ENCODE measurements around the gene ARSH. TPM values are rescaled to one million over a fixed set of nuclear protein-coding genes. Genes with fewer than 3 reads are reported as not detected.

ARSH gene
- total RNA-seq, 4 donors from 2014 or later, result 0.39 TPM; not detected in 3

GRCh38 chrX:3076416-3076991 lies 70.2 kb downstream of the ARSH start:
- no peak for DNase-seq (ENCODE audit: low spot score in 2 of 2)
- intact Hi-C loops (cut with DNase I; ENCODE audit: low total_unique reads), result no loop called here
- no peak overlapping the region for H3K4me3 ChIP-seq (ENCODE audit: low read depth, poor library complexity, severe bottlenecking)
- TF ChIP-seq CTCF (IDR thresholded peaks at IDR 0.05) (no peak), POLR2A (IDR thresholded peaks at IDR 0.05) (no peak)
- WGBS, 2 donors, result 34 to 53% methylated on average over 21 of the region's 21 CpGs

Other genes with a start within 250 kb of the ARSH start
- gene GYG2, start 177.6 kb upstream of the ARSH start, total RNA-seq, result 1 to 10 TPM; 1.5 to 7.7 (median 5.1) TPM
- gene ARSD, start 77.2 kb upstream of the ARSH start, total RNA-seq, result 10 to 100 TPM in 3 of 4 donors, 1 to 10 TPM in 1; 8.9 to 17.3 (median 15.7) TPM
- 10 to 100 TPM in 1 of 4 donors, 1 to 10 TPM in 3; 1.4 to 11.4 (median 6.4) TPM for gene ARSF, start 34.9 kb downstream of the ARSH start, total RNA-seq